GM21825 (cell line): ENCODE measurements around the gene SLC1A5.
A peak's percentile ranks its signal among the peaks of the same experiment; 100 is the strongest.
"Not testable (repeated sequence)": the region's sequence is repeated elsewhere in the genome, so short reads cannot be mapped to it uniquely, and the experiment has no call there.

Source experiments
- ATAC-seq: cut with Tn5 transposase; IDR thresholded peaks from one replicate; pipeline ENCODE4 v1.9.1; 2021; ENCODE audit warnings: mild to moderate bottlenecking, moderate library complexity; ENCODE audit not compliant: unreplicated experiment

Gene SLC1A5

DNA sequence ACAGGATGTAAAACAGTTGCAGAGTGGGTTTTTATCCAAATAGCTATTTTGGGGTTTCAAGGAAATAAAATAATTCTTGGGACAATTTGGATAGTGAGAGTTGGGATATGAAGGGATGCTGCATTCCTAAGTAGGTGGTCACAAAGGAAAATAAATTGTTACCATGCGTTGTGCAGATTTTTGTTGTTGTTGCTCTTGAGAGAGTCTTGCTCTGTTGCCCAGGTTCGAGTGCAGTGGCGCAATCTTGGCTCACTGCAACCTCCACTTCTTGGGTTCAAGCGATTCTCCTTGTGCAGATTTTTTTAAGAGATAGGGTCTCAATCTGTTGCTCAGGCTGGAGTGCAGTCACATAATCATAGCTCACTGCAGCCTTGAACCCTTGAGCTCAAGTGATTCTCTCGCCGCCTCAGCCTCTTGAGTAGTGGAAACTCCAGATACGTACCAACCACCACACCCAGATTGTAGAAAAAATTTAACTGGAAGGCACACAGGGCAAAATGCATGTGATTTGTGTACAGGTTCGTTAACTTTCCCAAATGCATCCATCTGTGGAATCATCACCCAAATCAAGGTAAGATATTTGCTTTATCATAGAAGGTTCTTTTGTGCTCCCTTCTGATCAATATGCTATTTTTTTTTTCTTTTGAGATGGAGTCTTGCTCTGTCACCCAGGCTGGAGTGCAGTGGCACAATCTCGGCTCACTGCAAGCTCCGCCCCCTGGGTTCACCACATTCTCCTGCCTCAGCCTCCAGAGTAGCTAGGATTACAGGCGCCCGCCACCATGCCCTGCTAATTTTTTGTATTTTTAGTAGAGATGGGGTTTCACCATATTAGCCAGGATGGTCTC is 16.0 kb downstream of the SLC1A5 start:
- no peak for ATAC-seq

DNA sequence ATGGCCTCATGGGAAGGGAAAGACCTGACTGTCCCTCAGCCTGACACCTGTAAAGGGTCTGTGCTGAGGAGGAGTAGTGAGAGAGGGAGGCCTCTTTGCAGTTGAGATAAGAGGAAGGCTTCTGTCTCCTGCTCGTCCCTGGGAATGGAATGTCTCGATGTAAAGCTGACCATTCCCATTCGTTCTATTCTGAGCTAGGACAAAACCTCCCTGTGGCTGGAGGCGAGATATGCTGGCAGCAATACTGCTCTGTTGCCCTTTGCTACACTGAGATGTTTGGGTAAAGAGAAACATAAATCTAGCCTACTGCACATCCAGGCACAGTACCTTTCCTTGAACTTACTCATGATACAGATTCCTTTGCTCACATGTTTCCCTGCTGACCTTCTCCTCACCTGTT is 19.6 kb downstream of the SLC1A5 start:
- not testable (repeated sequence) for ATAC-seq

DNA sequence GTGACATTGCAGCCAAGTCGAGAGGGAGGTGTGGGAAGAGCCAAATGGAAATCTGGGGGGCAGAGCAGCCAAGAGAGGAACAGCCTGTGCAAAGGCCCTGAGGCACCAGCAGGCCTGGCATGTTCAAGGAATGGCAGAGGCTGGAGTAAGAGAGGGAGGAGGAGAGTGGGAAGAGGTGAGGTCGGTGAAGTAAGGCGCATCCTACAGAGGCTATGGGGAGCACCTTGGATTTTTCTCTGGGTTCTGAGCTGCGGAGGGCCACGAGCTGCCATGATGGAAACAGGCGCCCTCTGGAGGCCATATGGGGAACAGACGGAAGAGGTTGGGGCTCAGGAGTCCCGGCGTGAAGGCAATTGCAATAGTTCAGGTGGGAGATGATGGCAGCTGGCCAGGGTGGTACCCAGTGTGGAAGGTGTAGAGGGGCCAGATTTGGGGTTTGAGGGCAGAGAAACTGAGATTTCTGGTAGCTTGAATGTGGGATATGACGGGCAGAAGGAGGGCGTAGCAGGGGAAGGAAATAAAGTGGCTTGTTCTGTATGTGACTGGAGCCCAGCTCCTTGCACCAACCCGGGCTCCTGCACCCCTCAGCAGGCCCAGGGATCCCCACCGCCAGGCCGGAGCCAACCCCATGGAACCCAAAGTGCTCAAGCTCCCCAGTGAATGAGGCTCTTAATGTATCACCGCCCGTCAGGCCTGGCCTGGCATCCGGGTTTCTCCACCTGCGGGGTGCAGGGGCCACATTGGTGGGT is 21.7 kb downstream of the SLC1A5 start:
- ATAC-seq = no peak

DNA sequence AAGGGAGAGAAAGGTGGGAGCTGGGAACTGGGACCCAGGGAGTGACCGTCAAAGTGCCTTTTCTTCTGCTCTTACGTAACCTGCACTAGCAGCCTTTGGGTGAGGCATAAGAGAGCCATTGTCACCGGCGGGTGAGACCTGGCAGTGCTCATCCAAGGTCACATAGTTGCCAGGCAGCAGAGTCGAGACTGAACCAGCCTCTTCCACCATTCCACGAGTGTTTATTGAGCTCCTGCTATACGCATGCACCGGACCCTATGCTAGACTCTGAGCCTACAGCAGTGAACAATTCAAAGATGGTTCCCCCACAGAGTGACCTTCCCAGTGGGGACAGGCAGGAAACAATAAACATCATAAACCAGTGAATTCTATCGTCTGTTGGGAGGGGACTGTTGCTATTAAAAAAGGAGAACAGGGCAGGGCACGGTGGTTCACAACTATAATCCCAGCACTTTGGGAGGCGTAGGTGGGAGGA is 23.5 kb downstream of the SLC1A5 start:
- ATAC-seq = no peak

DNA sequence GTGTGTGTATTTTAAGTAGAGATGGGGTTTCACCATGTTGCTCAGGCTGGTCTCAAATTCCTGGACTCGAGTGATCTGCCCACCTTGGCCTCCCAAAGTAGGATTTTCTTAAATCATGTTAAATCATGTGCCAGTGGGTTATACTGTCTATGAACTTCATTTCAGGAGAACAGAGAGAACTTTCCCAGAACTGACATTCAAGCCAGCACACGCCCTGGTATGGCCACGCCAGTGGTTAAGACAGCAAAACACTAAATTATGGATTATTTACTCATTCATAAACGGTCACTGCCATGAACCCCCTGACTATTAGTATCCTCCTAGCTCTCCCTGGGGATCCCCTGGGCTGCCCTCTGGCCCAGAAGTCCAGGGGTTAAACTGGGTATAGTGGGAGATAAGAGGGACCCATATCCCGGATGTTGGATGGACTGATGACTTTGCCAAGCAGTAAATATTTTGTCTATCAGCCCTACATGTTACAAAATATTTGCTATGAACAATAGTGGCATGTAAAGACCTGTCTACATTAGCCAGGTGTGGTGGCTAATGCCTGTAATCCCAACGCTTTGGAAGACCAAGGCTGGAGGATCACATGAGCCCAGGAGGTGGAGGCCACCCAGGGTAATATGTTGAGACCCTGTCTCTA is 26.0 kb downstream of the SLC1A5 start:
- ATAC-seq = no peak

DNA sequence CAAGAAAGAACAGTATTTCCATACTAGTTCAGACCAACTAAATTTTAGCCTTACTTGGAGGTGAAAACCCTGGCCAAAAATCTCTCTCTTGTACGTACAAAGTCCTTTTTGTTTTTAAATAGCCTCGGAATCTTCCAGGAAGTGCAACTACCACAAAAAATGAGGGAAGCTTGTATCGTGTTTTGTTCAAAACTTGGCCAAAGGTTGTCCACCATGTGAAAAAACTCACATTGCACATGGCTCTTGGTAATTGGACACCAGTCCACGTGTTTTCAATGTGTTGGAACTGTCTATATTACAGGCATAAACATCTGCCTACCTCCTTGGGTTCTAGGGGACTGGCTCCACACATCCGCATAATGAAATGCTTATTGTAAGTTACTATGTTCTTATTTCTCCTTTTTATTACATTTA is 27.0 kb downstream of the SLC1A5 start:
- no peak for ATAC-seq

DNA sequence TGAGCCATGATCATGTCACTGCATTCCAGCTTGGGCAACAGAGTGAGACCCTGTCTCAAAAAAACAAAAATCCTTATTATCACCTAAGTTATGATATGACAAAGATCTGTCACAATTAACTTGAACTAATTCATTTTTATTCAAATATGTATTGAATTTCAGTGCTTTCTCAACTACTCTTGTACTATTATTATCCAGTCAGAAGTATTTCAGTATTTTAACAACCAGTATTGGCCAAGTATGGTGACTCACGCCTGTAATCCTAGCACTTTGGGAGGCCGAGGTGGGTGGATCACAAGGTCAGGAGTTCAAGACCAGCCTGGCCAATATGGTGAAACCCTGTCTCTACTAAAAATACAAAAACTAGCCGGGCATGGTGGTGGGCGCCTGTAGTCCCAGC is 27.5 kb downstream of the SLC1A5 start:
- not testable (repeated sequence) for ATAC-seq

DNA sequence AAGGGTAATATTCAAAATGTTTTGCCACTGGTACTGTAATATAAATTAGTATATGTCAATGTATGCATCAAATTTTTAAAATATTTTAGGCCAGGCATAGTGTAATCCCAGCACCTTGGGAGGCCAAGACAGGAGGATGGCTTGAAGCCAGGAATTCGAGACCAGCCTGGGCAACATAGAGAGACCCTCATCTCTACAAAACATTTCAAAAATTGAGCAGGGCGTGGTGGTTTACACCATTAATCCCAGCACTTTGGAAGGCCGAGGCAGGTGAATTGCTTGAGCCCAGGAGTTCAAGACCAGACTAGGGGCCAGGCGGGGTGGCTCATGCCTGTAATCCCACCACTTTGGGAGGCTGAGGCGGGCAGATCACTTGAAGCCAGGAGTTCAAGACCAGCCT is 28.0 kb downstream of the SLC1A5 start:
- no peak for ATAC-seq

DNA sequence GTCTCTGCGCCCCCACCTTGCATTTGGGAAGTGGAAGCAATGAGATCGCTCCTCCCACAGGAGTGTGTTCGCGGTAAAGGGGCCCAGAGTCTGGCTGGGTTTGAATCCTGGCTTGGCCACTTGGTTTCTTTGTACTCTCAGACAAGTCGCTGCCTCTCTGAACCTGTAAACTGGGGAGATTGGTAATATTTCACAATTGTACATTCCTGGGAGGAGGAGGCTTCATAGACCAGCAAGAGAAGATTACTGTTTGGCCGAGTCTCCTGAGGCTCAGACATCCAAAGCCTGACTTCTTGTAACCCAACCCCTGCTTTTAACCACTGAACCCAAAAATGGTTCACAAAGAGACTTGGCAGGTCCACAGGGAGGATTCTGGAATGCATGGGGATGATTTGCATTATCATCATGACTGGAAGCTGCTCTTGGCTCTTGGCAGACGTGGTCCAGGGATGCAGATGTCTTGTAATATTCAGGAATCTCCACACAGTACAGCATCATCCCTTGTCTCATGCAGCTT is 28.5 kb downstream of the SLC1A5 start:
- ATAC-seq = no peak

DNA sequence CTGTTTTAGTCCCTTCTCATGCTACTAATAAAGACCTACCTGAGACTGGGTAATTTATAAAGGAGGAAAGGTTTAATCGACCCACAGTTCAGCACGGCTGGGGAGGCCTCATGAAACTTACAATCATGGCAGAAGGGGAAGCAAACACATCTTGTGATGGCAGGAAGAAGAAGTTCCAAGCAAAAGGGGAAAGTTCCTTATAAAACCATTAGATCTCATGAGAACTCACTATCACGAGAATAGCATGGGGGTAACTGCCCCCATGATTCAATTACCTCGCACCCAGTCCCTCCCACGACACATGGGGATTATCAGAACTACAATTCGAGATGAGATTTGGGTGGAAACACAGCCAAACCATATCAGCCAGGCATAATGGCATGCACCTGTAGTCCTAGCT is 29.2 kb downstream of the SLC1A5 start:
- ATAC-seq = no peak

DNA sequence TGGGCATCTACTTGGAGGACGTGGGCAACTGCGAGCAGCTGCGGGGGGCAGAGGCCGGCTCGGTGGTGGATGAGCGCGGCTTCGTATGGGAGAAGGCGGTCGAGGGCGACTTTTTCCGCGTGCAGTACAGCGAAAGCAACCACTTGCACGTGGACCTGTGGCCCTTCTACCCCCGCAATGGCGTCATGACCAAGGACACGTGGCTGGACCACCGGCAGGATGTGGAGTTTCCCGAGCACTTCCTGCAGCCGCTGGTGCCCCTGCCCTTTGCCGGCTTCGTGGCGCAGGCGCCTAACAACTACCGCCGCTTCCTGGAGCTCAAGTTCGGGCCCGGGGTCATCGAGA is 31.9 kb downstream of the SLC1A5 start:
- ATAC-seq = no peak

DNA sequence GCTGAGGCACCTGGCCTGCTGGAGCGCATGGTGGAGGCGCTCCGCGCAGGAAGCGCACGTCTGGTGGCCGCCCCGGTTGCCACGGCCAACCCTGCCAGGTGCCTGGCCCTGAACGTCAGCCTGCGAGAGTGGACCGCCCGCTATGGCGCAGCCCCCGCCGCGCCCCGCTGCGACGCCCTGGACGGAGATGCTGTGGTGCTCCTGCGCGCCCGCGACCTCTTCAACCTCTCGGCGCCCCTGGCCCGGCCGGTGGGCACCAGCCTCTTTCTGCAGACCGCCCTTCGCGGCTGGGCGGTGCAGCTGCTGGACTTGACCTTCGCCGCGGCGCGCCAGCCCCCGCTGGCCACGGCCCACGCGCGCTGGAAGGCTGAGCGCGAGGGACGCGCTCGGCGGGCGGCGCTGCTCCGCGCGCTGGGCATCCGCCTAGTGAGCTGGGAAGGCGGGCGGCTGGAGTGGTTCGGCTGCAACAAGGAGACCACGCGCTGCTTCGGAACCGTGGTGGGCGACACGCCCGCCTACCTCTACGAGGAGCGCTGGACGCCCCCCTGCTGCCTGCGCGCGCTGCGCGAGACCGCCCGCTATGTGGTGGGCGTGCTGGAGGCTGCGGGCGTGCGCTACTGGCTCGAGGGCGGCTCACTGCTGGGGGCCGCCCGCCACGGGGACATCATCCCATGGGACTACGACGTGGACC is 32.4 kb downstream of the SLC1A5 start:
- no peak for ATAC-seq

DNA sequence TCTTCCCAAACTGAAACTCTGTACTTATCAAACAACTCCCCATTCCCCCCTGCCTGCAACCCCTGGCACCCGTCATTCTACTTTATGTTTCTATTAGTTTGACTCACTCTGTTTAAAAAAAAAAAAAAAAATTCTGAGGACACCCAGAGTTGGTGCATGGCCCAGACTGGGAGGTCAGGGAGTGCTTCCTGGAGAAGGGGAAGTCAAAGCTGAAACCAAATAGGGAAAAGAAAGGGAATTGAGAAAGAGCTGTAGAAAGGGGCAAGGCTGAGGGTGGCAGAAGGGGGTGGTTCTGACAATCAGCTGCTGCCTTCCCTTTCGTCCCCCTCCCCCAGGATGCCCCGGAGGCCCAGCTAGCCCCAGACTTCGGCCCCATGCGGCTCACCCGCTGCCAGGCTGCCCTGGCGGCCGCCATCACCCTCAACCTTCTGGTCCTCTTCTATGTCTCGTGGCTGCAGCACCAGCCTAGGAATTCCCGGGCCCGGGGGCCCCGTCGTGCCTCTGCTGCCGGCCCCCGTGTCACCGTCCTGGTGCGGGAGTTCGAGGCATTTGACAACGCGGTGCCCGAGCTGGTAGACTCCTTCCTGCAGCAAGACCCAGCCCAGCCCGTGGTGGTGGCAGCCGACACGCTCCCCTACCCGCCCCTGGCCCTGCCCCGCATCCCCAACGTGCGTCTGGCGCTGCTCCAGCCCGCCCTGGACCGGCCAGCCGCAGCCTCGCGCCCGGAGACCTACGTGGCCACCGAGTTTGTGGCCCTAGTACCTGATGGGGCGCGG is 33.1 kb downstream of the SLC1A5 start:
- no peak for ATAC-seq

DNA sequence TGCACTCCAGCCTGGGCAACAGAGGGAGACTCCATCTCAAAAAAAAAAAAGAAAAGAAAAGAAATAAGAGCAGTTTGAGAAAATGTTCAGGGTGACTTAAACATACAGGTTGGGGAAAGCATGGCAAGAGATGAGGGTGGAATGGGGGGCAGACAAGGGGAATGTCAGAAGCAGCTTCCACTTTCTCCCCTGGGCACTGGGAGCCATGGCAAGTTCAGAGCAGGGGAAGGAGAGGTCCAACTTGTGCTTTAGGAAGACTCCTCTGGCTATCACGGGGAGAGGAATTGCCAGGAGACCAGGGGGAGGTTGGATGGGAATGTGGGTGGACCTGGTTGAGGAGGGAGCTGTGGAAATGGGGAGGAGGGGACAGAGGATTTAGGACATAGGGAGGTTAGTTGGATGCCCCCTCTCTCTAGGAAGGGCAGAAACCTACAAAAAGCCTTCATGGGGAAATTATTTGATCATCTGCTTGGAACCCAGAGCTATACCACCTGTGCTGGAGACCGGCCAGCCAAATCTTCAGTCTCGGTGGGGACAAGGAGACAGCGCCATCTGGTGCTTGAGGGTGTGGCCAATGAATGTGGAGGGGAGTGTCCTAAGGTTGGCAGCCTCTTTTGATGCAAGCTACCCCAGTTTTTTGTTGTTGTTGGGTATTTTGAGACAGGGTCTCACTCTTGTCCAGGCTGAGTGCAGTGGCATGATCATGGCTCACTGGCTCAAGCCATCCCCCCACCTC is 34.8 kb downstream of the SLC1A5 start:
- no peak for ATAC-seq

DNA sequence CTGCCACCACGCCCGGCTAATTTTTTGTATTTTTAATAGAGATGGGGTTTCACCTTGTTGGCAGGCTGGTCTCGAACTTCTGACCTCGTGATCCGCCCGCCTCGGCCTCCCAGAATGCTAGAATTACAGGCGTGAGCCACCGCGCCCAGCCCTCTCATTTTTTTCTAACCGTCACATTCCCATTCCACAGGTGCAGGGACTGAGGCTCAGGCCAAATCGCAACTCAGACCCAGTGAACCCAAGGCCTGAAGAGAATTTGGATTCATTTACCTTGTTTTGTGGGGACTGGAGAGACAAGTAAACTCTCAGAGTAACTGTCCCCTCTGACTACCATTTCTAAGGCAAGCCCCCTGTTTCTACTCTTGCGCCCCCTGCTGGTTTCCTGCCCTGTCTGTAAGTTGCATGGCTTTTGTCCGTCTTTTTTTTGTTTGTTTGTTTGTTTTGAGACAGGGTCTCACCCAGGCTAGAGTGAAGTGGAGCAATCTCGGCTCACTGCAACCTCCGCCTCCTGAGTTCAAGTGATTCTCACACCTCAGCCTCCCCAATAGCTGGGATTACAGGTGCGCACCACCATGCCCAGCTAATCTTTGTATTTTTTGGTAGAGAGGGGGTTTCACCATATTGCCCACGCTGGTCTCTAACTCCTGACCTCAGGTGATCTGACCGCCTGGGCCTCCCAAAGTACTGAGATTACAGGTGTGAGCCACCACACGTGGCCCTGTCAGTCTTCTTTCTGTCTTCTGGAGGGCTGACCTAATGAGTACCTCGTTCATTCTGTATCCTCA is 39.9 kb downstream of the SLC1A5 start:
- ATAC-seq = no peak

DNA sequence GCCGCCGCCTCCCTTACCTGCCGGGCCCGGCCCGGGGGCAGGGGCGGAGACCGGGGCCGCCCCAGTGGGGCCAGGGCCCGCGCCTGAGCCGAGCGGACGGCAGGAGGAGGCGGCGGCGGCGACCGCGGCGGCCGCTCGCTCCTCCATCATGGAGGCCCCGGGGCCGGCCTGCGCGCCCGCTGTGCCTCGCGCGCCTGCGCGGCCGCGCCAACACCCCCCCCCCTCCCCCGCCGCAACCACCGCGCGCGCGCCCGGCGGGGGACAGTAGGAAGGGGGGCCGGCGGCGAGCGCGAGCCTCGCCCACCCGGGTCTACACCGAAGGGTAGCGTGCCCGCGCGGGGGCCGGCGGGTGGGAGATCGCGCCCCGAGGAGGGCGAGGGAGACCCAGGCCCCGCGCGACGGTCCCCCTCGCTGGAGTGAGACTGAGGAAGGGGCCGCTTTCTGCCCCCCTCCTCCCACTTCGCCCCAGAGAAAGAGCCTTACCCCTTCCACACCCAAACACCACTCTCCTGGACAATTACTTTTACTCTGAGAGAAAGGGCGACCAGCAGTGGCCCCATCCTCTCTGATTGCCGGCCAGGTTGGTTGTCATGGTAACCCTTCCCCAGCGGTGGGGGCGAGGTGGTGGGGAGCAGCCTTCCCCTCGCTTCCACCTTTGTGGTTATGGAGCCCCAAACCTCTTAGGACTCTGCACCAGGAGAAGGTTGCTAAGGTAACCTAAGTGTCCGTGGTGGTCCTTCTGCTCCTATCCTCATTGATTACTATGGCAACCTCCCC is 41.9 kb downstream of the SLC1A5 start, which contains the start of gene STRN4:
STRN4 (minus strand) TSS at position 170 of the 777 bp plus-strand sequence; CDS start at position 150, 20 bp downstream.
- peak; percentile 45 for ATAC-seq

DNA sequence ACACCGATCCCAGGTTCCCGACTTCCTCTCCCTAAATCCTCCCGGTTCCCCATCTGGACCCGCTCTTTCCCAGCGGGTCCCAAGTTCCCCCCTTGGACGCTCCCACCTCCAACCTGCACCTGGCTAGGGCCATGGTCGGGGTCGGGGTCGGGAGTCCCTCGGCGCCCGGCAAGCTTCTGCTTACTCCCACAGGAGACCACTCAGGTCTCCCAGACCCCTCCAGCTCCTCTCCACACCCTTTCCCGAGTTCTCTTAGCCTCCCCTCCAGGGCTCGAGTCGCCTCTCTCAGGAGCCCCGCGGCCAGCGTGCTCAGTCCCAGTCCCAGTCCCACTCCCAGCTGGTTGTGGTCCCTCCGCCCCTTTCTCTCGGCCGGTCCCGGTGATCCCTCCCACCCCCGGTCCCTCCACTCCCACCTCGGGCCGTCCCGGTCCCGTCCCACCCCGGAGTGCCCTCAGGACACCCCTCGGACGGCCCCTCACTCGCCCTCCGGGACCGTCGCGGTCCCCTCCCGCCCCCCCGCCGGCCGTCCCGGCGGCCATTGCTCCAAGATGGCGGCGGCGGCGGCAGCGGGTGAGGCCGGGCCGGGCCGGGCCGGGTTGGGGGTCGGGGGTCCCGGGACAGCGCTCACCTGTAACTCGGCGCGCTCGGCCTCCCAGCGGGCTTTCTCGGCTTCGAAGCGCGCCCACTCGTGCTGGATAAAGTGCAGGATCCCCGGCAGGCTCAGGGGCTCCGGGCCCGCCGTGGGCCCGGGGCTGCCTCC is 42.7 kb downstream of the SLC1A5 start, which contains the start of gene FKRP:
FKRP (plus strand) TSS at position 537 of the 760 bp plus-strand sequence. CDS start 9,394 bp downstream, outside the sequence.
- ATAC-seq = peak; percentile 29
